B cell (primary cell): Measurements from ENCODE around the gene EFCC1. TPM values are rescaled to one million over a fixed set of nuclear protein-coding genes. Genes with fewer than 3 reads are reported as not detected.
A peak's percentile ranks its signal among the peaks of the same experiment; 100 is the strongest.

Experiments used
- ATAC-seq: fragments of 200-7000 bp; cut with Tn5 transposase; one replicate; pipeline ENCODE4 v1.10.0; 2021; ENCODE audit warnings: low read depth, mild to moderate bottlenecking, moderate number of reproducible peaks, moderate library complexity
- CTCF ChIA-PET: fragments of 350-600 bp; sonication (Branson Sonifier 250); formaldehyde crosslinking; loops from one replicate; lab custom pipeline; 2021; ENCODE audit warnings: antibody characterized with exemption, inconsistent platforms; lab: Charles Lee
- POLR2A ChIA-PET: fragments of 350-600 bp; sonication (Branson Sonifier 250); formaldehyde crosslinking; loops from one replicate; lab custom pipeline; 2021; ENCODE audit warnings: antibody characterized with exemption; lab: Charles Lee
- DNase-seq: peaks from one replicate; pipeline ENCODE4 v3.0.0; 2013
- H2AFZ ChIP-seq: 2 replicates; pipeline ENCODE4 v1.6.1; 2012; ENCODE audit warnings: mild to moderate bottlenecking, low read depth, low read length; ENCODE audit not compliant: insufficient read depth, poor library complexity, severe bottlenecking
- H3K27ac ChIP-seq, 2 donors: 1 replicate in 1 of 2; 2 replicates in 1 of 2; pipeline ENCODE4 v1.5.1; 2012 to 2013; ENCODE audit warnings: low read length in 2 of 2, mild to moderate bottlenecking in 2 of 2, moderate library complexity in 1 of 2
- H3K27me3 ChIP-seq, 4 experiments: fragments of 200-600 bp in 1 of 4; sonication (generic) in 1 of 4; replicated peaks in 1 of 4; 1 replicate in 2 of 4; 2 replicates in 2 of 4; pipeline versions ENCODE4 v1.6.1 to v1.7.0; 2013 to 2016; ENCODE audit warnings: low read length in 3 of 4, mild to moderate bottlenecking in 2 of 4, mixed read lengths in 1 of 4, moderate library complexity in 1 of 4; ENCODE audit not compliant: insufficient read depth in 4 of 4, control insufficient read depth in 3 of 4; ENCODE audit errors: control extremely low read depth in 1 of 4
- H3K36me3 ChIP-seq, 2 experiments: replicated peaks in 1 of 2; 1 replicate in 1 of 2; 2 replicates in 1 of 2; pipeline versions ENCODE4 v1.6.1 to v1.7.1; 2013; ENCODE audit warnings: low read length in 1 of 2; ENCODE audit not compliant: insufficient read depth in 2 of 2, control insufficient read depth in 1 of 2; ENCODE audit errors: control extremely low read depth in 1 of 2, extremely low read depth in 1 of 2
- H3K4me1 ChIP-seq, 2 donors: fragments of 200-600 bp in 1 of 2; sonication (generic) in 1 of 2; 1 replicate in 1 of 2; 2 replicates in 1 of 2; pipeline versions ENCODE4 v1.5.1 to v1.6.1; 2013 to 2017; ENCODE audit warnings: low read length in 2 of 2; ENCODE audit not compliant: control insufficient read depth in 2 of 2, insufficient read depth in 2 of 2
- H3K4me2 ChIP-seq: replicated peaks from 2 replicates; pipeline ENCODE3; 2012; ENCODE audit warnings: mild to moderate bottlenecking, low read depth, low read length; ENCODE audit not compliant: poor library complexity, severe bottlenecking
- H3K4me3 ChIP-seq, 5 experiments: fragments of 200-600 bp in 1 of 5; sonication (generic) in 1 of 5; 1 replicate in 3 of 5; 2 replicates in 2 of 5; pipeline versions ENCODE4 v1.5.1 to v1.7.0; 2011 to 2016; ENCODE audit warnings: low read length in 4 of 5, mild to moderate bottlenecking in 4 of 5, low read depth in 2 of 5, control low read depth in 1 of 5, moderate library complexity in 1 of 5; ENCODE audit not compliant: insufficient read depth in 1 of 5; ENCODE audit errors: control extremely low read depth in 1 of 5, extremely low read depth in 1 of 5
- H3K79me2 ChIP-seq: fragments of 200-600 bp; sonication (generic); one replicate; pipeline ENCODE4 v1.6.0; 2016; ENCODE audit warnings: low read length; ENCODE audit not compliant: control insufficient read depth, insufficient read depth
- H3K9ac ChIP-seq: fragments of 200-600 bp; sonication (generic); 2 replicates; pipeline ENCODE4 v1.6.1; 2017; ENCODE audit warnings: mild to moderate bottlenecking, low read length, moderate library complexity
- H3K9me3 ChIP-seq, 3 donors: one replicate each; pipeline versions ENCODE4 v1.6.1 to v1.7.1; 2013; ENCODE audit warnings: low read length in 2 of 3; ENCODE audit not compliant: control insufficient read depth in 2 of 3, insufficient read depth in 1 of 3; ENCODE audit errors: control extremely low read depth in 1 of 3
- H4K20me1 ChIP-seq: 2 replicates; pipeline ENCODE4 v1.6.0; 2012; ENCODE audit warnings: mild to moderate bottlenecking, low read length; ENCODE audit not compliant: insufficient read depth, control insufficient read depth, poor library complexity, severe bottlenecking
- H3K27ac Mint-ChIP-seq: one replicate; pipeline ENCODE4 v1.8.0; 2021; ENCODE audit warnings: mixed read lengths
- H3K27me3 Mint-ChIP-seq: one replicate; pipeline ENCODE4 v1.8.0; 2021; ENCODE audit warnings: mixed read lengths
- H3K4me1 Mint-ChIP-seq: one replicate; pipeline ENCODE4 v1.8.0; 2021; ENCODE audit warnings: mixed read lengths
- H3K4me3 Mint-ChIP-seq: one replicate; pipeline ENCODE4 v1.8.0; 2021; ENCODE audit warnings: mixed read lengths
- H3K9me3 Mint-ChIP-seq: one replicate; pipeline ENCODE4 v1.8.0; 2022; ENCODE audit warnings: mixed read lengths; ENCODE audit not compliant: insufficient read depth
- CTCF ChIP-seq: fragments of 200-600 bp; IDR thresholded peaks from one replicate; pipeline ENCODE4 v1.8.0; 2022; ENCODE audit warnings: antibody characterized with exemption, mild to moderate bottlenecking
- EZH2 ChIP-seq: IDR thresholded peaks from 2 replicates; pipeline ENCODE4 v1.6.1; 2012; ENCODE audit warnings: borderline replicate concordance, low read depth, mild to moderate bottlenecking, moderate library complexity, low read length; ENCODE audit not compliant: insufficient read depth, poor library complexity, severe bottlenecking
- WGBS: methylation state at CpG from one replicate; pipeline ENCODE4 v1.1.5; 2013; ENCODE audit warnings: missing lambda C conversion rate; ENCODE audit not compliant: insufficient coverage; 5-methylcytosine and 5-hydroxymethylcytosine counted together
- intact Hi-C: fragments of 100-400 bp; cut with micrococcal nuclease; formaldehyde crosslinking; loops from one replicate; pipeline ENCODE4 v1.10.0; 2022
- polyA plus RNA-seq: library from polyadenylated mRNA; depleted of rRNA; stranded (reverse); fragments of >200 nt; gene quantifications from 2 replicates; pipeline ENCODE4 v1.2.3, GENCODE V29; 2012
- total RNA-seq, 2 donors: library from RNA; stranded (reverse); fragments of 120-200 nt in 1 of 2; gene quantifications; 1 replicate in 1 of 2; 2 replicates in 1 of 2; pipeline versions ENCODE4 v1.2.3 to v1.2.4, GENCODE V29; 2013 to 2022

The EFCC1 gene
- total and polyA plus RNA-seq, 2 donors (not counting 1 experiment from before 2014, with no cell fraction given): 0.06 TPM; not detected in 1

- WGBS: 88% methylated on average over 9 of the region's 9 CpGs
- TF ChIP-seq EZH2 (no peak), CTCF (no peak)
These were observed 55.5 kb downstream of the EFCC1 start for GRCh38 chr3:129056451-129057173.

DNA sequence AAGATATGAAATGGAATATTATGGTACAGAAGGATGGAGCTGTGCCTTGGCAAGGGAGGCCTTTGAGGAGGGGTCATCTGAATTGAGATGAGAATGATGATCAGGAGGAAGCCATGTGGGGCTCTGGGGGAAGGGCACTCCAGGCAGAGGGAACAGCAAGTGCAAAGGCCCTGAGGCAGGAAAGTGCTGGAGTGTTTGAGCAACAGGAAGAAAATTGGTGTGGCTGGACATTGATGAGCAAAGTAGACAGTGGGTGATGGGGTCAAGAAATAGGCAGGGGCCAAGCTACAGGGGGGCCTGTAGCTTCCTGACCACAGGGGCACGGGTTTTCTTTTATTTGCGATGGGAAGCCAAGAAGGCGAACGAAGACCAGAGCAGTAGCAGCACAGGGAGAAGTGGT is 56.1 kb downstream of the EFCC1 start:
- no peak overlapping the region for H2AFZ ChIP-seq
- H3K4me3 Mint-ChIP-seq: no peak overlapping the region
- no peak for TF ChIP-seq CTCF
- no peak for TF ChIP-seq EZH2
- no peaks in the 10 kb centered on the region for H4K20me1 ChIP-seq
- no peak overlapping the region for H3K4me3 ChIP-seq
- no peaks in the 10 kb centered on the region for H3K9me3 Mint-ChIP-seq
- no peaks in the 10 kb centered on the region for H3K79me2 ChIP-seq
- peak overlapping the region; percentile 12 for H3K27ac Mint-ChIP-seq
- no peaks in the 10 kb centered on the region for H3K36me3 ChIP-seq
- DNase-seq: no peak
- H3K27me3 ChIP-seq: peaks cover 0 to 29% (median 7%) of the 10 kb centered on the region in 4 experiments
- no peak overlapping the region for H3K27ac ChIP-seq
- H3K4me1 ChIP-seq: peaks cover 7 to 25% of the 10 kb centered on the region in 2 donors
- ATAC-seq: no peak
- CTCF ChIA-PET: interaction anchor here (1.1 to 9.6 kb wide), 2 partner anchors 167 to 190 kb away, joined by 3 to 294 read pairs; partner anchors contain the start of gene COPG1
- WGBS: 95% methylated on average over 4 of the region's 4 CpGs
- H3K9ac ChIP-seq: no peak overlapping the region
- peaks cover 14% of the 10 kb centered on the region for H3K4me1 Mint-ChIP-seq
- H3K27me3 Mint-ChIP-seq: peaks cover 32% of the 10 kb centered on the region
- POLR2A ChIA-PET: no interaction called here
- intact Hi-C loops: no loop called here
- peaks cover 0 to 4% (median 0%) of the 10 kb centered on the region in 3 donors for H3K9me3 ChIP-seq
- H3K4me2 ChIP-seq: no peak overlapping the region

More at GRCh38 chr3:129056451-129057173, 55.5 kb downstream of the EFCC1 start:
- H3K4me3 Mint-ChIP-seq: no peak overlapping the region
- no peak for ATAC-seq
- peaks cover 32% of the 10 kb centered on the region for H3K27me3 Mint-ChIP-seq
- no peak for DNase-seq
- CTCF ChIA-PET: interaction anchor here (1.1 to 9.6 kb wide), 2 partner anchors 168 to 191 kb away, joined by 3 to 294 read pairs; partner anchors contain the start of gene COPG1
- Histone ChIP-seq H3K4me3 (no peak overlapping the region), H3K36me3 (no peaks in the 10 kb centered on the region), H3K27ac (no peak overlapping the region), H3K4me2 (no peak overlapping the region), H3K27me3 (peaks cover 0 to 28% (median 7%) of the 10 kb centered on the region in 4 experiments), H3K9me3 (peaks cover 0 to 4% (median 0%) of the 10 kb centered on the region in 3 donors), H3K4me1 (peaks cover 7 to 25% of the 10 kb centered on the region in 2 donors), H2AFZ (no peak overlapping the region), H3K79me2 (no peaks in the 10 kb centered on the region), H4K20me1 (no peaks in the 10 kb centered on the region), H3K9ac (no peak overlapping the region)
- peaks cover 14% of the 10 kb centered on the region for H3K4me1 Mint-ChIP-seq
- no peak overlapping the region for H3K27ac Mint-ChIP-seq
- no peaks in the 10 kb centered on the region for H3K9me3 Mint-ChIP-seq
- POLR2A ChIA-PET: no interaction called here
- intact Hi-C loops: no loop called here
